Colon (tissue), 2 donors: ENCODE measurements around the gene ETFDH.
"Not testable (repeated sequence)": the region's sequence is repeated elsewhere in the genome, so short reads cannot be mapped to it uniquely, and the experiment has no call there.

ENCODE experiments used
- FAIRE-seq: peaks from 2 replicates; lab custom pipeline; 2012; peaks lifted over from hg19 to GRCh38; lab: Jason Lieb, UNC
- donor health status: control.
- donor health status: control.

Gene ETFDH

GRCh38 chr4:158678767-158679166 is 6.7 kb downstream of the ETFDH start:
- FAIRE-seq, result no peak

- FAIRE-seq, result no peak
Observed at GRCh38 chr4:158681629-158682028, 9.5 kb downstream of the ETFDH start.

DNA sequence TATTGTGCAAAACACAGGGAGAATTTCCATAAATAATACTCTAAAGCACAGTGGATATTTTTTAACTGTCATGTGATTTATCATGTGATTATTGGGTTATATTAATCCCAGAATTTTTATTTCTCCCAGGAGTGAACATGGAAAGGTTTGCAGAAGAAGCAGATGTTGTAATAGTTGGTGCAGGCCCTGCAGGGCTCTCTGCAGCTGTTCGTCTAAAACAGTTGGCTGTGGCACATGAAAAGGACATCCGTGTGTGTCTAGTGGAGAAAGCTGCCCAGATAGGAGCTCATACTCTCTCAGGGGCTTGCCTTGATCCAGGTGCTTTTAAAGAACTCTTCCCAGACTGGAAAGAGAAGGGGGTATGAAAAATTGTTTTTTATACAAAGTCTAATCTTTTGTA is 10.0 kb downstream of the ETFDH start:
- FAIRE-seq, result no peak

GRCh38 chr4:158688813-158689212 is 16.7 kb downstream of the ETFDH start:
- no peak for FAIRE-seq

- FAIRE-seq, result no peak
Observed at GRCh38 chr4:158704274-158704673, 32.2 kb downstream of the ETFDH start.

DNA sequence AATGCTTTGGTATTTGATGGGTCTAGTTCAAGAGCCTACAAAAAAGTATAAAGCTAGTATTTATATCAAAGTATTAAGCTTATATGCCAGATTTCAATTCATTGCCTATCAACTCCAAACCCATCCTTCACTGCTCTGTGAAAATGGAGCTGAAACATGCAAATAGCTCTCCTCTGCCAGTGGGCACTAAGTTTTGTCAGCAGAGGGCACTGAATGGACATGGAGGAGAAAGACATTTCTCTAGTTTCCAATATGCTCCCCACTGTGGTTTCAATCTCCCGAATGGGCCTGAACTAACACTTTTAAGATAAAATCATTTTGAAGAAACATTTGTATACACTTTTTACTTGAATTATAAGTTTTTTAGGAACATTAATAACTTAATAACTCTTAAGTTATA is 38.7 kb downstream of the ETFDH start:
- no peak for FAIRE-seq

- not testable (repeated sequence) for FAIRE-seq
Observed at GRCh38 chr4:158712622-158713021, 40.5 kb downstream of the ETFDH start.

DNA sequence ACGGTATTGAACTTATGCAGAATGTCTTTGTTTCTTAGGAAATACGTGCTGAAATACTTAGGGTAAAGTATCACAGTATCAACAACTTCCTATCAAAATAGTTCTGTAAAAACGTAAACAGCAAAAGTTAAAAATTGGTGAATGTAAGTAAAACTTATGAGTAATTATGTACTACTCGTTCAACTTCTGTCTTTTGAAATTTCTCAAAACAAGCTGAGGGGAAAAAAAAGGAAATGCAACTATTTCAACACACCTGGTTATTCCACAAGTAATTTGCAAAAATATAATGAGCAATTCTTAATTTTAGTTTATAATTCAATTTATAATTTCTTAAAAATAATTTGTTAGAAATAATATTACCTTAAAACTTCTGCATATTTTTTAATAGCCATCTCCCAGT is 42.8 kb downstream of the ETFDH start:
- no peak for FAIRE-seq

GRCh38 chr4:158715802-158716201 is 43.7 kb downstream of the ETFDH start:
- FAIRE-seq, result no peak

DNA sequence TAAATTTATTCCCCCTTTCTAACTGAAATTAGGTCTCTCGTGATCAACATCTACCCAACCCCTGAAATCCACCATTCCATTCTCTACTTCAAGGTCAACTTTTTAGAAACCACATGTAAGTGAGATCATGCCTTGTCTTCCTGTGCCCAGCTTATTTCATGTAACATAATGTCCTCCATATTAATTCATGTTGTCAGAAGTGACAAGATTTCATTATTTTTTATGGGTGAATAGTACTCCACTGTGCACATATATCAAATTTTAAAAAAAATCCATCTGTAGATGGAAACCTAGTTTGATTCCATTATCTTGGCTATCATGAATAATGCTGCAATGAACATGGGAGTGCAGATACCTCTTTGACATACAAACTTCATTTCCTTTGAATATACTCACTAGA is 49.6 kb downstream of the ETFDH start:
- FAIRE-seq, result no peak

- FAIRE-seq, result no peak
Observed at GRCh38 chr4:158722291-158722916, 50.3 kb downstream of the ETFDH start.

GRCh38 chr4:158722917-158723793 is 51.1 kb downstream of the ETFDH start, which contains the start of gene PPID:
TSS of gene PPID (minus strand) at chr4:158723396. CDS start at chr4:158723288, 108 bp downstream.
- no peak for FAIRE-seq

DNA sequence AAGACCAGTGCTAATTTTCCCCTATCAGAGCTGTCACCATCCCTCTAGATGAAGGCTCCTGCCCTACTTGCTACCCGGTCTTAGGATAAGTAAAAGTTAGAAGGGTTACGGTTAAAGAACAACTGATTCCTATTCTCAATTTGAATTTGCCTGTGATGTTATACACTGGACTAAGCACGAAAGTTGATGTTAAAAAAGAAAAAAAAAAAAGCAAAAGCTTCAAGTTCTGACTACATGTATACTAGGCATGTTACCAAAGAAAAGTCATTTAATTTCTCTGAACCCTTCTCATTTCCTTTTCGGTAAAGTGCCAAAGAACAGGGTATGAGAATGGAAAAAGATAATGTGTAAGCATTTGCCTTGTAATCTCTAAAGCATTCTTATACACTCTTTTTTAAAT is 52.5 kb downstream of the ETFDH start:
- FAIRE-seq, result no peak

DNA sequence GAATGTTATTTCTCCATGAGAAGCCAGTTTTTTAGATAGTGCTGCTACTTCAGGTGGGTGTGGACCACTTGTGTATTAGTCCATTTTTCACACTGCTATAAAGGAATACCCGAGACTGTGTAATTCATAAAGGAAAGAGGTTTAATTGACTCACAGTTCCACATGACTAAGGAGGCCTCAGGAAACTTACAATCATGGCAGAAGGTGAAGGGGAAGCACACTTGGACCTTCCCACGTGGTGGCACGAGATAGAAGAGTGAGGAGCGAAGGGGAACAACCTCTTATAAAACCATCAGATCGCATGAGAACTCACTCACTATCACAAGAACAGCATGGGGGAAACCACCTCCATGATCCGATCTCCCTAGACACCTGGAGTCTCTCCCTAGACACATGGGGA is 54.5 kb downstream of the ETFDH start:
- no peak for FAIRE-seq

- no peak for FAIRE-seq
Observed at GRCh38 chr4:158728236-158728635, 56.1 kb downstream of the ETFDH start.

- no peak for FAIRE-seq
Observed at GRCh38 chr4:158729716-158730559, 57.8 kb downstream of the ETFDH start.

DNA sequence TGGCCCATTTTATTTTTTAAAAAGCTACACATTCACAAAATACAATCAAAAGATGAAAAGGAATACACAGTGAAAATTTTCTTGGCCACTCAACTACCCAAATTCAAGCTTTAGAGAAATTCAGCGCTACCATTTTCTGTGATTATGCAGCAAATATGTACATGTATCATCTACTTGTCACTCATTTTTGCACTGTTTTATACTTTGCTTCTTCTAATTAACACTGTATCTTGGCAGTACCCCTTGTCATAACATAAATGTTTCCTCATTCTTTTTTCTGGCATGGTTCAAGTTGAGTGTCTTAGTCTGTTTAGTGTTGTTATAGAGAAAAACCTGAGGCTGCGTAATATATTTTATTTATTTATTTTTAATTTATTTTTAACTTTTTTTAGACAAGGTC is 66.8 kb downstream of the ETFDH start:
- FAIRE-seq, result no peak

- FAIRE-seq, result no peak
Observed at GRCh38 chr4:158739600-158739999, 67.5 kb downstream of the ETFDH start.

- FAIRE-seq, result no peak
Observed at GRCh38 chr4:158741326-158742021, 69.4 kb downstream of the ETFDH start.

DNA sequence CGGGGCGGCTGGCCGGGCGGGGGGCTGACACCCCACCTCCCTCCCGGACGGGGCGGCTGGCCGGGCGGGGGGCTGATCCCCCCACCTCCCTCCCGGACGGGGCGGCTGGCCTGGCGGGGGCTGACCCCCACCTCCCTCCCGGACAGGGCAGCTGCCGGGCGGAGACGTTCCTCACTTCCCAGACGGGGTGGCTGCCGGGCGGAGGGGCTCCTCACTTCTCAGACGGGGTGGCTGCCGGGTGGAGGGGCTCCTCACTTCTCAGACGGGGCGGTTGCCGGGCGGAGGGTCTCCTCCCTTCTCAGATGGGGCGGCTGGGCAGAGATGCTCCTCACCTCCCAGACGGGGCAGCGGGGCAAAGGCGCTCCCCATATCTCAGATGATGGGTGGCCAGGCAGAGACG is 74.4 kb downstream of the ETFDH start:
- not testable (repeated sequence) for FAIRE-seq

GRCh38 chr4:158750379-158750778 is 78.3 kb downstream of the ETFDH start:
- no peak for FAIRE-seq
